Measurements from ENCODE around the gene LGR4.

The LGR4 gene

DNA sequence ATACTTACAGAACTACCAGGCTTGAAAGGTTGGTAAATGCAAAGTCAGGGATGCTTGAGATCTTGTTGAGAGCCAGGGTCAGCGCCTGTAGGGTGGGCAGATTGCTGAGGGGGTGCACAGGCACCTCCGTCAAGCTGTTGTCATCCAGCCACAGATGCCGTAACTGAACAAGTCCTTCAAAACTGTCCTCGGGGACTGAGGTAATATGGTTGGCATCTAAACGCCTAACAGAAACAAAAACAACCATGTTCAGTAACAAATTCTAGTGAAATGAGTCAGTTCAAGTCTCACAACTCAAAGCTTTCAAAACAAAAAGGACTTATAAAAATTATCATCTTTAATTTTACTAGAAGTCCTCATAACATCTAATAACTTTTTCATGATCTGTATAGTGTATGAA lies 87.3 kb downstream of the LGR4 start:
- TF ChIP-seq, protein P1, sequence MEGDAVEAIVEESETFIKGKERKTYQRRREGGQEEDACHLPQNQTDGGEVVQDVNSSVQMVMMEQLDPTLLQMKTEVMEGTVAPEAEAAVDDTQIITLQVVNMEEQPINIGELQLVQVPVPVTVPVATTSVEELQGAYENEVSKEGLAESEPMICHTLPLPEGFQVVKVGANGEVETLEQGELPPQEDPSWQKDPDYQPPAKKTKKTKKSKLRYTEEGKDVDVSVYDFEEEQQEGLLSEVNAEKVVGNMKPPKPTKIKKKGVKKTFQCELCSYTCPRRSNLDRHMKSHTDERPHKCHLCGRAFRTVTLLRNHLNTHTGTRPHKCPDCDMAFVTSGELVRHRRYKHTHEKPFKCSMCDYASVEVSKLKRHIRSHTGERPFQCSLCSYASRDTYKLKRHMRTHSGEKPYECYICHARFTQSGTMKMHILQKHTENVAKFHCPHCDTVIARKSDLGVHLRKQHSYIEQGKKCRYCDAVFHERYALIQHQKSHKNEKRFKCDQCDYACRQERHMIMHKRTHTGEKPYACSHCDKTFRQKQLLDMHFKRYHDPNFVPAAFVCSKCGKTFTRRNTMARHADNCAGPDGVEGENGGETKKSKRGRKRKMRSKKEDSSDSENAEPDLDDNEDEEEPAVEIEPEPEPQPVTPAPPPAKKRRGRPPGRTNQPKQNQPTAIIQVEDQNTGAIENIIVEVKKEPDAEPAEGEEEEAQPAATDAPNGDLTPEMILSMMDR (IDR thresholded peaks at IDR 0.05) = no peak

- TF ChIP-seq, protein P1 (IDR thresholded peaks at IDR 0.05) = no peak
These were observed 88.4 kb downstream of the LGR4 start for GRCh38 chr11:27384227-27384626.

GRCh38 chr11:27383645-27384044 lies 88.9 kb downstream of the LGR4 start:
- TF ChIP-seq, protein P1 (IDR thresholded peaks at IDR 0.05) = no peak

DNA sequence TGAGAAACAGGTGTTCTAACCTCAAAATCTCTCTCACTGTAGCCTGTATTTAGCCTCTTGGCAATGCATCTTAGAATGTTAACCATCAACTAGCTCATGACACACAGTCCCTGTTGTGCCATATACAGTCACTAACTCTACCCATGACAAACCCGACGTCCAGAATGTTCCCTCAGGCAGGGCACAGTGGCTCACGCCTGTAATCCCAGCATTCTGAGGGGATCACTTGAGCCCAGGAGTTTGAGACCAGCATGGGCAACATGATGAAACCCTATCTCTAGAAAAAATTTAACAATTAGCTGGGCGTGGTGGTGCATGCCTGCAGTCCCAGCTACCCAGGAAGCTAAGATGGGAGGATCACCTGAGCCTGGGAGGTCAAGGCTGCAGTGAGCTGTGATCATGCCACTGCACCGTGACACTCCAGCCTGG lies 91.3 kb downstream of the LGR4 start:
- TF ChIP-seq, protein P1 (IDR thresholded peaks at IDR 0.05) = no peak

DNA sequence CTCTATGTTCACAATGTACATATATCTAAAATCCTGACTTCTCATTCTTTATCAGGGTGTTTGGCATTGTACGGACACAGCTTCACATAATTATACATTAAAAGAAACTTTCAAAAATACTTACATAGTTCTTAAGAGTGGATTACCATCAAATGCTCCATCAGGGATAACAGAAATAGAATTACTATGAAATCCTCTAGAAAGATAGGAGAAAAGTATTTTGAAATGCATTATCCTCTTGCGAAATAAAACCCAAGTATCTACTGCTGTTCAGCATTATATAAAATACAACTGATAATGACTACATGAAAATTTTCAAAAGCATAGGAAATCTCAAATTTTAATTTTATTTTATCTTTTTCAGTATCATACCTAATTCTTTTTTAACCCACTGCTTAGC lies 91.8 kb downstream of the LGR4 start:
- TF ChIP-seq, protein P1 (IDR thresholded peaks at IDR 0.05) = no peak

GRCh38 chr11:27379449-27379848 lies 93.1 kb downstream of the LGR4 start:
- TF ChIP-seq, protein P1 (IDR thresholded peaks at IDR 0.05) = no peak

GRCh38 chr11:27375370-27375769 lies 97.2 kb downstream of the LGR4 start:
- TF ChIP-seq, protein P1 (IDR thresholded peaks at IDR 0.05) = no peak

Data from LNCAP (cell line).